Esophagus (tissue), 2 donors: ENCODE data around the gene RFWD3. TPM values are rescaled to one million over a fixed set of nuclear protein-coding genes. Genes with fewer than 3 reads are reported as not detected.
A peak's percentile ranks its signal among the peaks of the same experiment; 100 is the strongest.

Experiments used
- H3K27ac ChIP-seq, 2 donors: one replicate each; pipeline ENCODE4 v1.5.1; 2013; ENCODE audit warnings: low read depth in 2 of 2, mild to moderate bottlenecking in 2 of 2, inconsistent platforms in 1 of 2, low read length in 1 of 2, moderate library complexity in 1 of 2
- H3K27me3 ChIP-seq, 2 donors: one replicate each; pipeline ENCODE4 v1.6.1; 2013; ENCODE audit warnings: low read length in 2 of 2, control low read depth in 1 of 2, mild to moderate bottlenecking in 1 of 2; ENCODE audit not compliant: insufficient read depth in 2 of 2, control insufficient read depth in 1 of 2
- H3K36me3 ChIP-seq, 2 donors: one replicate each; pipeline ENCODE4 v1.6.1; 2013; ENCODE audit warnings: low read length in 1 of 2; ENCODE audit not compliant: control insufficient read depth in 2 of 2, insufficient read depth in 2 of 2
- H3K4me1 ChIP-seq, 2 donors: one replicate each; pipeline ENCODE4 v1.6.1; 2013; ENCODE audit warnings: low read length in 1 of 2; ENCODE audit not compliant: control insufficient read depth in 2 of 2, insufficient read depth in 2 of 2
- H3K4me3 ChIP-seq, 2 donors: one replicate each; pipeline ENCODE4 v1.5.1; 2013; ENCODE audit warnings: low read length in 2 of 2, mild to moderate bottlenecking in 2 of 2, low read depth in 1 of 2, moderate library complexity in 1 of 2
- H3K9me3 ChIP-seq, 2 donors: one replicate each; pipeline ENCODE4 v1.6.1; 2013; ENCODE audit warnings: mild to moderate bottlenecking in 2 of 2, low read depth in 1 of 2, low read length in 1 of 2, moderate library complexity in 1 of 2; ENCODE audit not compliant: control insufficient read depth in 2 of 2, insufficient read depth in 1 of 2
- WGBS, 2 donors: extraction: QIAGEN DNeasy Blood & Tissue Kit; methylation state at CpG; one replicate each; pipeline ENCODE4 v1.1.7; 2013; 5-methylcytosine and 5-hydroxymethylcytosine counted together
- polyA plus RNA-seq, 2 donors: library from polyadenylated mRNA; stranded (reverse); fragments of 200-250 nt; gene quantifications; one replicate each; pipeline ENCODE4 v1.2.3, GENCODE V29; 2013
- donor health status: healthy with polysubstance abuse.
- donor health status: Bipolar disorder and iron deficiency.

Gene RFWD3
- polyA plus RNA-seq, 2 donors: 8.0 to 10.8 TPM

DNA sequence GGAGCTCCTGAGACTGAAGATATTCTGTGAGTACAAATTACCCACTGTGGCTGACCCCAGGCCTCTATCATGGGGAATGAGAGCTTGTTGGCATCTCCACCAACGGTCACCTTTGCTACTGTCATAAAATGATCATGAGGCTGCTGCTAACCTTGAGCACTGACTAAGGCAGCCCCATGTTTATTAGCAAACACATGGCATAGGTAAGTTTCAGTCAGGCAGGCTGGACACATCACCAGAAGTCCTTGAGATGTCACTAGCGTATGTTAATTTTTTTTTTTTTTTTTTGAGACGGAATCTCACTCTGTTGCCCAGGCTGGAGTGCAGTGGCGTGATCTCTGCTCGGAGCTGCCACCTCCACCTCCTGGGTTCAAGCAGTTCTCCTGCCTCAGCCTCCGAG lies 58.3 kb downstream of the RFWD3 start:
- 67 to 75% methylated on average over 6 of the region's 6 CpGs for WGBS, 2 donors
- Histone ChIP-seq H3K9me3 (no peaks in the 10 kb centered on the region), H3K36me3 (no peaks in the 10 kb centered on the region), H3K4me3 (no peak overlapping the region), H3K4me1 (peaks cover 0 to 2% of the 10 kb centered on the region in 2 donors), H3K27ac (no peak overlapping the region), H3K27me3 (no peaks in the 10 kb centered on the region)

- H3K36me3 ChIP-seq: no peaks in the 10 kb centered on the region
- peak overlapping the region in 1 of 2 donors; percentile 98 for H3K27ac ChIP-seq
- peaks cover 0 to 2% of the 10 kb centered on the region in 2 donors for H3K4me1 ChIP-seq
- H3K4me3 ChIP-seq: no peak overlapping the region
- 72 to 78% methylated on average over 6 of the region's 6 CpGs for WGBS, 2 donors
- no peaks in the 10 kb centered on the region for H3K9me3 ChIP-seq
- no peaks in the 10 kb centered on the region for H3K27me3 ChIP-seq
Measured at GRCh38 chr16:74607962-74608356, 58.7 kb downstream of the RFWD3 start.

DNA sequence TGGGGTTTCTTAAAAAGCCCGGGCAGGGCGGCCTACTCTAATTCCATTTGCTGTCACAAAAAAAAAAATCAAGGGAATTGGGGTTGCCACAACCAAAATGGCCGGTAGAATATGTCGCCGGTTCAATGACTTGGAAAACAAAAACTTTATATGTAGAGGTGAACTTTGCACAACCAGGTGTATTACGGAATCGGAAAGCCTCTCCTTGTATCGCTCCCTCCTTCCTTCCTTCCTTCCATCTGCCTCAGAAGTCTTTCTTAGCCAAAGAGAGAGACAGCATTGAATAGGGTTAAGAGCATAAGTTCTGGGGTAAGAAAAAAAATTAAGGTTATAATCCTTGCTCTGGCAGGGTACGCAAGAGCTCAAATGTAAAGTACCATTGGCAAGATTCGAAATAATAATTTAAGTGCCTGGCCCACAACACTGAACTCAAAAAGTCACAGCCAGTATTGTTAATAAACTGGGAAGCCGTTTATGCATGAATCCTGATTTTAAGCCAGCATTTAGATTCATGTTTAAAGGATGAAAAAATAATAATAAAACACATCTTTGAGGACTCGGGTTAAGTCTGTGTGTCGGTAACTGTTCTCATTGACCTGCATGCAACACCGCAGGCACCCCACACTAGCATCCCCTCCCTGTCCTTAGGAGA lies 59.2 kb downstream of the RFWD3 start:
- Histone ChIP-seq H3K27ac (peak overlapping the region; percentile 98 to 99), H3K36me3 (no peaks in the 10 kb centered on the region), H3K4me3 (peak overlapping the region; percentile 81 to 96), H3K9me3 (no peaks in the 10 kb centered on the region), H3K27me3 (no peaks in the 10 kb centered on the region), H3K4me1 (peaks cover 0 to 2% of the 10 kb centered on the region in 2 donors)
- 16% methylated on average over 14 of the region's 14 CpGs for WGBS, 2 donors

GRCh38 chr16:74606521-74607309 lies 60.0 kb downstream of the RFWD3 start, which contains the start of gene GLG1:
Gene GLG1 (minus strand): TSS chr16:74607114. CDS start chr16:74607094, 20 bp downstream.
- 0% methylated on average over 70 to 76 of the region's 77 CpGs for WGBS, 2 donors
- peaks cover 0 to 2% of the 10 kb centered on the region in 2 donors for H3K4me1 ChIP-seq
- H3K4me3 ChIP-seq: peak within 1 kb of the TSS; percentile 81 to 96
- H3K27ac ChIP-seq: peak within 1 kb of the TSS; percentile 98 to 99
- no peaks in the 10 kb centered on the region for H3K27me3 ChIP-seq
- no peaks in the 10 kb centered on the region for H3K36me3 ChIP-seq
- no peaks in the 10 kb centered on the region for H3K9me3 ChIP-seq

DNA sequence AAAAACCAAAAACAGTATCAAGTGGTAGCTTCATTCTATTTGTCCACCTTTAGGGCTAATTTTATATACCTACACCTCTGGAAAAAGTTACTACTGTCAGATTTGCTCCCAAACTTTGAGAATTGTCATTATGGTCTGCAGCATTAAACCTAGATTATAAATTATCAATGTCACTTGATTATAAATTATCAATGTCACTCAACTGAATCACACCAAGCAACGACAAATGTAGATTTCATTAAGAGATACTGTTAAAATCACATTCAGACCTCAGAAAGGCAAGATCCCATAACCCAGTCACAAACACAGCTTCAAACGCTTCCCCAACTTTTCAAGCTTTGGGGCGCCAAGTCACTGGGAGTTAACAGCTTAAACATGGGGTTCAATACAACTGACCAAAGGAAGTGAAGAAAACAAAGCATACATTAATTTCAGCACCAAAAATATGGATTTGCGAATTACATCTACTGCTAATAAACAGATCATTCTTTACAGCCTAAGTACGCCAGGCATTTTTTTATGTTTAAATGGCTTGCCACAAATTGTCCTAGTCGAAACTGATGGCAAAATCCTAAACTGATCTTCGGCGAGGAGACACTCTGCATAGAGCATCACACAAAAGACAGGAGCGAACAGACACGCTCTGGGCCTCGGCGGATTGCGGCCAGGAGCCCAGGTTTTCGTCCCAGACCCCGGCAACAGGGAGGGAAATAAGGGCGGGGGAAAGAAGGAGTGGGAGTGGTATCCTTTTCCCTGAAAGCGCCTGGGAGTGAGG lies 60.7 kb downstream of the RFWD3 start:
- Histone ChIP-seq H3K4me3 (peak overlapping the region; percentile 81 to 96), H3K27me3 (no peaks in the 10 kb centered on the region), H3K9me3 (no peaks in the 10 kb centered on the region), H3K36me3 (no peaks in the 10 kb centered on the region), H3K27ac (peak overlapping the region; percentile 98 to 99), H3K4me1 (peaks cover 0 to 2% of the 10 kb centered on the region in 2 donors)
- WGBS, 2 donors: 1 to 2% methylated on average over 17 of the region's 17 CpGs

DNA sequence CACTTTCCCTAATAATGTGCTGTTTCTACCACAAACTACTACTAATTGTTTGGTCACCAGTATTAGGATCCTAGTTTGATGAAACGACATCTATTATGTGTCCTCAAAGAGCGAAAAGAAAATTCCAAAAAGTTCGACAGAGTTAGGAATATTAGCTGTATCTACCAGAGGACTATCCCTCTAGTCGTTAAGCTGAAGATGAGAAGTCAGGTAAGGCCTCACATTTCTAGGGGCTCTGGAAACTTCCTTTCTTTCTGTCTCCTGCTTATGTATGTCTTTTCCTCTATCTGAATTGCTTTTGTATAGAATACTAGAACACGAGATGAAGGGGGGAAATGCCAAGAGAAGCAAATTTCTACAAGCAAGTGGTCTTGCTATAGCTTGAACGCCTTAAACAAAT lies 61.3 kb downstream of the RFWD3 start:
- H3K27ac ChIP-seq: no peak overlapping the region
- WGBS, 2 donors: 36 to 37% methylated on average over 6 of the region's 6 CpGs
- no peaks in the 10 kb centered on the region for H3K9me3 ChIP-seq
- no peaks in the 10 kb centered on the region for H3K27me3 ChIP-seq
- H3K36me3 ChIP-seq: no peaks in the 10 kb centered on the region
- peaks cover 2% of the 10 kb centered on the region in 2 donors for H3K4me1 ChIP-seq
- peak overlapping the region in 1 of 2 donors; percentile 81 for H3K4me3 ChIP-seq

- H3K4me3 ChIP-seq: no peak overlapping the region
- no peak overlapping the region for H3K27ac ChIP-seq
- H3K4me1 ChIP-seq: peaks cover 2 to 5% of the 10 kb centered on the region in 2 donors
- 52 to 53% methylated on average over 4 of the region's 4 CpGs for WGBS, 2 donors
- no peaks in the 10 kb centered on the region for H3K27me3 ChIP-seq
- no peaks in the 10 kb centered on the region for H3K9me3 ChIP-seq
- no peaks in the 10 kb centered on the region for H3K36me3 ChIP-seq
Measured at GRCh38 chr16:74603848-74604247, 62.8 kb downstream of the RFWD3 start.

- H3K4me1 ChIP-seq: peaks cover 0 to 5% of the 10 kb centered on the region in 2 donors
- peaks cover 0 to 3% of the 10 kb centered on the region in 2 donors for H3K36me3 ChIP-seq
- H3K27me3 ChIP-seq: no peaks in the 10 kb centered on the region
- no peaks in the 10 kb centered on the region for H3K9me3 ChIP-seq
- no peak overlapping the region for H3K27ac ChIP-seq
- H3K4me3 ChIP-seq: no peak overlapping the region
- WGBS, 2 donors: 46 to 51% methylated on average over 9 of the region's 9 CpGs
Measured at GRCh38 chr16:74601126-74601871, 65.4 kb downstream of the RFWD3 start.

DNA sequence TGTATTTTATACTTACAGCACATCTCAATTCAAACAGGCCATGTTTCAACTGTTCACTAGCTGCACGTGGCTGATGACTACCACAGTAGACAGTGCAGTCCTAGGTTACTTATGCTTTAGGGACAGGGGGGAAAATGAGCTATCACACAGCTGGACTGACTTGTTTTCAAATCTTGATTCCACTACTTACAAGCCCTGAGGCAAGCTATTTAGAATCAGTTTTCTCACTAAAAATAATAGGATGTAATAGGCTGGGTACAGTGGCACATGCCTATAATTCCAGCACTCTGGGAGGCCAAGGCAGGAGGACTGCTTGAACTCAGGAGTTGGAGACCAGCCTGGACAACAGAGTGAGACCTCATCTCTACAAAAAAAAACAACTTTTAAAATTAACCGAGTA lies 70.1 kb downstream of the RFWD3 start:
- no peaks in the 10 kb centered on the region for H3K27me3 ChIP-seq
- H3K4me3 ChIP-seq: no peak overlapping the region
- peaks cover 0 to 5% of the 10 kb centered on the region in 2 donors for H3K4me1 ChIP-seq
- no peak overlapping the region for H3K27ac ChIP-seq
- peaks cover 0 to 3% of the 10 kb centered on the region in 2 donors for H3K36me3 ChIP-seq
- H3K9me3 ChIP-seq: no peaks in the 10 kb centered on the region
- 96 to 98% methylated on average over 2 of the region's 2 CpGs for WGBS, 2 donors
